IPS-NIHi7 (cell line): ENCODE measurements around the gene TNXB.
"Not testable (repeated sequence)": the region's sequence is repeated elsewhere in the genome, so short reads cannot be mapped to it uniquely, and the experiment has no call there.

Source experiments
- DNase-seq: peaks from one replicate; pipeline ENCODE4 v3.0.0; 2012; ENCODE audit warnings: mixed read lengths; ENCODE audit errors: extremely low spot score

The TNXB gene

GRCh38 chr6:32085759-32086459, 23.2 kb downstream of the TNXB start:
- no peak for DNase-seq

DNA sequence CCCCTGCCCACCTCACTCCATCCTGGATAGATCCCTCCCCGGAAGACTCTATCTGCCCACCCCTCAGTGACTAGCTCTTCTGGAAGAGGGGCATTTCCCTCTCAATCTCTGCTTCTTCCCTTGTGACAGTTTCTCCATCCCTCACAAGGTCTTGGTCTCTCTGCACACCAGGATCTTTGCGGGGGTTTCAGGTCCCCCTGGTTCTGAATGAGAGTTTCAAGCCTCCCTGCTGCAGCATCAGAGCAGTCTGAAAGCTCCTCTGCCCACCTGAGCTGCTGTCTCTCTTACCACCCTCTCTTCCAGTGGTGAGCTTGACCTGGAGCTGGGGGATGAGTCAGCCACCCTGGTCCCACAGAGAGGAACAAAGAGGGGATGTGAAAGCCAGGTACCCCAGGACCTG, 24.4 kb downstream of the TNXB start:
- DNase-seq = no peak

- DNase-seq = no peak
These were observed 25.0 kb downstream of the TNXB start for GRCh38 chr6:32083812-32084768.

DNA sequence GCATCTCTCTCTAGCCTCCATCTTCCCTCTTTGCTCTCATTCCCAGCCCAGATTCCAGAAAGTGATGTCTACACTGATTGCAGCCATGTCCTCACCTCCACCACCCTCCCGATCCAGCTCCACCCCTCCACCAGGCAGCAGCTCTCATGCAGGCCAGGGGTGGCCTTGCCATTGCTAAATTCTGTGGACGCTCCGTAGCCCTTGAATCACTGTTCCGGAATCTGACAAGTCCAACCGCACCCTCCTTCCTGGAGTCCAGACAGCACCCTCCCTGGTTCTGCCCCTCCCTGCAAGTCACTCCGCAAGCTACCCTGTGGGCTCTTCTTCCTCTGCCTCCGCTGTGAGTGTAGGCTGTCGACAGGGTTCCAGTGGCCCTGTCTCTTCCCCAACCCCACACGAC, 26.2 kb downstream of the TNXB start:
- no peak for DNase-seq

DNA sequence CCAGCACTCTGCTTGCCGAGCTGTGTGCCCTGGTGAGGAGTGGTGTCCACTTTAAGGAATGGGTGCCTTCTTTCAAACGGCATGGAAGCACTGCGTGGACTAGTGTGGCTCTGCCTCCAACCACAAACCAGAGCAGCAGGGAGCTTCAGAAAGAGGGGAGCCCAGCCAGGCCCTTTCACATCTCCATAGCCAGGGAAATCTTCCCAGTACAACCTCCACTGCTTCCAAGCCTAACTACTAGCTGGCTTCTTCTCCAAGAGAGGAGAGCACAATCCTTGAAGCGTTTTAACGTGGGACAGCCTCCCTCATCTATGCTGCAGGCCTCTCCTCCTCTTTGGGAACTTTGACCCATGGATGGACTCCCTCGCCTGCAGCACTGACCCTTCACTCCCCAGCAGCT, 26.7 kb downstream of the TNXB start:
- no peak for DNase-seq

- DNase-seq = no peak
These were observed 27.8 kb downstream of the TNXB start for GRCh38 chr6:32081168-32081990.

DNA sequence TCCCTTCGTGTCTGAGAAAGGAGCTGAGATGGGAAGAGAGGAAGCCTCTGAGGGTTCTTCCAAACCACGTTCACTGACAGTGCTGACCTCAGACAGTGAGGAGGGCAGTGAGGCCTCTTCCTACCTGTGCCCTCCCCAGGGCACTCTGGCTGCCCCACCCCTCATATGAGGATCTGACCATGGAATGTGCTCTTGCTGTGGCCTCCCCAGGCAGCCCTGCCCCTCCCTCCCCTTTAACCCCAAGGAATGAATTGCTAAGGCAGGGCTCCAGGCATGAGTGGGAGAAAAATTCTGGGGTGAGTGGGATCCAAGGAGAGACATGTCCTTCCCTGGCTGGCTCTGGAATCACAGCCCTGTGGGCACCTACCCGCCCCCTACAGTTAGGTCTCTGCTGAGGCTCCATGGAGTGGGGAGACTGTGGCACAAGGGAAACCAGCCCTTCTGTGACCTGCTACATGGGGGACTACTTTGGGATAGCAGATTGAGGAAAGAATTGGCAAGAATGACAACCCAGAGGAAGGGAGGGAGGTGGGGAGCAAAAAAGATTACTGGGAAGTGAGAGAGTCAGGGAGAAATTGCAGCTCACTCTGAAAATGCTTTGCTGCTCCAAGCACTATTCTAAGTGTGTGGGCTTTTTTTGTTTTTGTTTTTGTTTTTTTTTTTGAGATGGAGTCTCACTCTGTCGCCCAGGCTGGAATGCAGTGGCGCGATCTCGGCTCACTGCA, 29.4 kb downstream of the TNXB start:
- no peak for DNase-seq

GRCh38 chr6:32076321-32076809, 32.8 kb downstream of the TNXB start:
- DNase-seq = no peak

DNA sequence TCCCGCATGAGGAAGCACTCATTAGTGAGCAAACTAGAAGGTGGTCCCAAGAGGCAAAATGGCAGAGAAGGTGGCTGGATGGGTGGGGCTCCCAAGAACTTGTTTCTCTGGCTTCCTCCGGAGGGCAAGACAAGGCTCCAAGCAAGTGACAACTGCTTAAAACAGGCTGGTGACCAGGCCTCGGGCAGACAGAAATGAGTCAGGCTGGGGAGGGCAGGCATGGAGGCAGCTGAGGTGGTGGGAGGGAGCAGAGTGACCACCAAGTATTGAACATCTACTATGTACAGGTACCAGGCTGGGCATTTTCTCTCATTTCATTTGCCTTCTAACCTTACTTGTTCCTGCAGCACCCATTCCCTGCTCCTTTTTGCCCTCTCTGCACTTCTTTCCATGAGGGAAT, 33.4 kb downstream of the TNXB start:
- DNase-seq = no peak

DNA sequence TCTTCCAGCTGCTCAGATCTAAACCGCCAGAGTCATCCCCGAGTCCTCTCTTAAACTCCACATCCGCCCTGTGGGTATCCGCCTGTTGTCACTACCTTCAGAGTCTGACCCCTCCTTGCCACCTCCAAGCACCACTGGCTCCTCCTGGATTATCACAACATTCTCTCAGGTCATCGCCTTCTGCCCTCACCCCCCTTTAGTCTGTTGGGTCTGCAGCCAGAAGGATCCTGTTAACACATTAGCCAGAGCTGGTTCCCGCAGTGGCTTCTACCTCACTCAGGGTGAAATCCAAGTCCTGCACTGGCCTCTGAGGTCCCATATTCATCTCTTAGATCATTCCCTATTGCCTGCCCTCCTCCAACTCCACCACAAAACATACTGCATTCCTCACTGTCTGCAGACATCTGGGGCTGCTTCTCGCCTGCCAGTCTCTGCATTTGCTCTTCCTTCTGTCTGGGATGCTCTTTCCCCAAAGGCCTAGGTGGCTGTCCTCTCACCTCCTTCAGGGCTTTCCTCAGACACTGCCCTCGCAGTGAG, 34.1 kb downstream of the TNXB start:
- DNase-seq = no peak

- DNase-seq = no peak
These were observed 35.5 kb downstream of the TNXB start for GRCh38 chr6:32073613-32074012.

DNA sequence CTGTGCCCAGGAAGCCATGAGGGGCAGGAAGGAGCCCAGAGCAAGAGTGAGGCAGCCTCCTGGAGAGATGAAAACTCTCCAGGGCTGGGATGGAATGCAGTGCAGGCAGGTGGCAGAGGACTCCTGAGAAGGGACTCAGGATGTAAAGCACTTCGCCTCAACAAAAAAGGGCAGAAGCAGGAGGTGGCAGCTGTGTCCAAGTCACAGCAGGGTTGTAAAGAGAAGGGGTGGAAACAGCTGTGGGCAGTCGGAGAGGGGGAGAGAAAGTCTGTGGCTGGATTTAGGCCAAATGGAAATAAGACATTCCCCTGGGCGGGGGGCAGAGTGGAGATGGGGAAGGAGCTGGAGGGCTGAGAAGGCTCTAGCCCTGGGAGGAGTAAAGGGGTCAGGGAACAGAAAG, 36.0 kb downstream of the TNXB start:
- DNase-seq = no peak

DNA sequence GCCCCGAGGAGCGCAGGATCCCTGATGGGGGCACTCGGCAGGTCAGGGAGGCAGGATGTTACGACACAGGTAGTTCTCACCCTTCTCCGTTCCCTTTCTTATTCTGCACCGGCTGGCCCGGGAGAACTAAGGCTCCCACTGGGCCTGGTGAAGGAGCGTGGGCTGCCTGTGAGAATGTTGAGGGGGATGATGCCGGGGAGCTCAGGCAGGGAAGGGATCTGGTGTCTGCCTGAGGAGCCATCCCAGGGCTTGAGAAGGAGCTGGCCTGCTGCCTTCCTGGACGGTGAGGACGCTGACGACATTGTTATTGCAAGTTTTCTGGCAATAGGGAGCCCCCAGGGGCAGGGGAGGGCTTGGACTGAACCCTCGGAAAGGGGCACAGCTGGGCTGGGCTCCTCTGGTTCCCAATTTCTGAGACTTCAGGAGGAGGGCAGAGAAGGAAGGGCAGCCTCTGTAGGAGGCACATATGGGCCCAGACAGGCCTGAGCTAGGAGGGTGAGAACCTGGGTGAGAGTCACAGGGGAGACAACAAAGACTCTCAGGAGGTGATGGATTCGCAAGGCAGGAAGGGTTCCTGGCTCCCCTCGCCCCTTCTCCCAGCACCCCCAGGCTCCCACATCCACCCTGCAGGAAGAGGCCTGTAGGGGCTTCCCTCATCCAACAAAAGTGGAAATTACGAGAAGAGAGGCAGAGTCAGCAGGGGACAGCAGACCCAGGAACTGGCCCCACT, 38.2 kb downstream of the TNXB start:
- DNase-seq = peak; percentile 31

DNA sequence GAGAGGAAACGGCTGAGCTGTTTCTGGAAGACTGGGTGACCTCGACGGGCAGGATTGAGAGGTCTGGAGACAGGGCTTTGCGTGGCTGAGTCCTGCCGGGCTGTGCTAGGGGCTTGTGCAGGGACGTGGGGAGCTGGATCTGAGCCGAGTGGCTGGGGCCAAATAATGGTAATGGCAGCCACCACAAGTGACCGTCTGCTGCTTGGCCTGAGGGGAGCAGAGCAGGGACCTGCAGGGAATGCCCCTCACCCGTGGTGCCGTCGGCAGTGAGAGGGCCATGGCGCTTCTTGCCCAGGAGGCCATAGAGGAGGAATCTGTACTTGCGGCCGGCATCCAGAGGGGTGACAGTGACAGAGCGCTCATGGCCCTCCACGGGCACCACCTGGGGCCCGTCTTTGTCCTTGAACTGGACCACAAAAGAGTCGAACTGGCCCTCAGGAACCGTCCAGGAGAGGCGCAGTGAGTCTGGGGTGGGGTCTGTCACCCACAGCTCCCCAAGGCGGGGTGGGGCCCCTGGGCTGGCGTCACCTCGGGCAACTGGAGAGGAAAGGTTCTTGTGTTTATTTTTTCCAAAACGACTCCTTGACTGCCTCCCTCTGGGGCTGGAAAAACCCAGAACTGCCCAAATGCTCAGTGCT, 39.1 kb downstream of the TNXB start:
- DNase-seq = no peak

GRCh38 chr6:32069460-32069859, 39.7 kb downstream of the TNXB start:
- no peak for DNase-seq

DNA sequence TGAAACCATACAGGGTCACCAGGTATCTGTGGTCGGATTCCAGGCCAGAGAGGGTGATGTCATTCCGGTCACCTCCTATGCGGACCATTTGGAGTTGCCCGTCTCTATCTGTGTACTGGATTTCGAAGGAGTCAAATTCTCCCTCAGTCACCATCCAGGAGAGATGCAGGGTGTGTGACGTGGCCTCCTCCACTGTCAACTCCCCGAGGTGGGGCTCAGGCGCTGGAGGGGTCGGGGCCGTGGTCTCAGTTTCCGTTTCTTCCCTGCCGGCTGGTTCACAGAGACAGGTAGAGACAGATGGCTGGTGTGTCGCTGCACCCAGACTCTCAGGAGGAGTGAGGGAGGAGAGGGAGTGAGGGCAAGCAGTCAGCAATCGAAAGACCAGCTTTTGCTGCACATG, 40.3 kb downstream of the TNXB start:
- no peak for DNase-seq

DNA sequence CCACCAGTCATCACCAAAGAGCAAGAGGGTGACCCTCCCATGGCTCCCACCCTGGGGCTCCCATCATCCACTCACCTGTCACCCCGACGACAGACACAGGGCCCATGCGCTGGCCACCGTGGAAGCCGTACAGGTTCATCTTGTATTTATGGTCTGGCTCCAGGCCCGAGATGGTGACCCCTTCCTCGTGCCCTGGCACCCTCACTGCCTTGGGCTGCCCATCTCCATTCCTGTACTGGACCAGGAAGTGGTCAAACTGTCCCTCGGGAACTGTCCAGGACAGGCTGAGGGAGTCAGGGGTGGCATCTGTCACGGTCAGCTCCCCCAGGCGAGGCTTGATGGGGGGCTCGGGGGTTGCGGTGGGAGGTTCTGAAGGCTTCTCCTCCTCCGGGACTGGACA, 40.8 kb downstream of the TNXB start:
- DNase-seq = not testable (repeated sequence)

DNA sequence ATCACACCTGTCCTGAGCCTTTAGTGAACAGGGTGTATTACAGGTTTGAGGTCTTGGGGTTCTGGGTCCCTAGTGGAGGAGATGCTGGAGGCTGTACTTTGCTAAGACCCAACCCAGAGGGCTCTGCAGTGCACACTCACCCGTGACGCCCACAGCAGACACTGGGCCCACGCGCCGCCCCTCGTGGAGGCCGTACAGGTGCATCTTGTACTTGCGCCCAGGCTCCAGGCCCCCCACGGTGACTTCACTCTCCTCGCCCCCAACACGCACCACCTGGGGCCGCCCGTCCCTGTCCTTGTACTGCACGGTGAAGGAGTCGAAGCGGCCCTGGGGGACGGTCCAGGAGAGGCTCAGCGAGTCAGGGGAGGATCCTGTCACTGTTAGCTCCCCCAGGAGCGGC, 41.6 kb downstream of the TNXB start:
- not testable (repeated sequence) for DNase-seq

- no peak for DNase-seq
These were observed 44.4 kb downstream of the TNXB start for GRCh38 chr6:32064706-32065105.
